K562 (cell line): ENCODE measurements around the gene CAMK2N1. TPM values are rescaled to one million over a fixed set of nuclear protein-coding genes. Genes with fewer than 3 reads are reported as not detected.

ENCODE experiments used
- ATAC-seq: fragments of 200-7000 bp; cut with Tn5 transposase; 3 replicates; pipeline ENCODE4 v1.9.1; 2020; ENCODE audit warnings: moderate library complexity
- BruUV-seq: library from RNA; stranded (reverse); fragments of 400-500 nt; replicated peaks from 2 replicates; lab custom pipeline; 2021; lab: Mats Ljungman, UMichigan
- CTCF ChIA-PET: fragments of 300-600 bp; formaldehyde crosslinking; extraction: SDS; loops from one replicate; lab custom pipeline; 2021; ENCODE audit warnings: low intra/inter-chr PET ratio; lab: Yijun Ruan, JAX
- POLR2A ChIA-PET: fragments of 300-600, 350-650 bp; sonication (Branson Sonifier 250); formaldehyde crosslinking; extraction: SDS; loops from one replicate; lab custom pipeline; 2021; ENCODE audit warnings: antibody characterized with exemption, inconsistent platforms; lab: Yijun Ruan, JAX
- DNase-seq, 4 experiments: peaks; one replicate each; pipeline versions ENCODE4 v3.0.0 to v3.0.0-alpha.2; 2011 to 2018; ENCODE audit warnings: low spot score in 3 of 4, mixed read lengths in 3 of 4; ENCODE audit errors: extremely low read depth in 1 of 4
- FAIRE-seq: peaks from 2 replicates; lab custom pipeline; 2011; peaks lifted over from hg19 to GRCh38; lab: Jason Lieb, UNC
- H2AFZ ChIP-seq: 2 replicates; pipeline ENCODE4 v1.6.0; 2011; ENCODE audit warnings: low read depth, low read length, control low read depth, inconsistent platforms
- H3K27ac ChIP-seq: fragments of 200-600 bp; 3 replicates; pipeline ENCODE4 v1.8.0; 2011; ENCODE audit warnings: low read depth, mild to moderate bottlenecking, control low read depth, inconsistent platforms, low read length, moderate library complexity, mixed read lengths; ENCODE audit errors: extremely low read depth
- H3K27me3 ChIP-seq, 2 experiments: fragments of 300-600 bp in 1 of 2; 2 replicates in 1 of 2; 3 replicates in 1 of 2; pipeline versions ENCODE4 v1.6.0 to v1.8.0; 2011; ENCODE audit warnings: inconsistent platforms in 2 of 2, low read length in 2 of 2, mild to moderate bottlenecking in 1 of 2, mixed read lengths in 1 of 2, moderate library complexity in 1 of 2; ENCODE audit not compliant: control insufficient read depth in 2 of 2, insufficient read depth in 2 of 2
- H3K36me3 ChIP-seq: fragments of 300-600 bp; 3 replicates; pipeline ENCODE4 v1.8.0; 2011; ENCODE audit warnings: mild to moderate bottlenecking, low read length, inconsistent platforms; ENCODE audit not compliant: control insufficient read depth, insufficient read depth
- H3K4me1 ChIP-seq, 2 experiments: fragments of 200-600 bp in 1 of 2; replicated peaks in 1 of 2; 2 replicates in 1 of 2; 3 replicates in 1 of 2; pipeline versions ENCODE4 v1.5.1 to v1.8.0; 2011; ENCODE audit warnings: inconsistent platforms in 2 of 2, low read length in 2 of 2, mild to moderate bottlenecking in 1 of 2, mixed read lengths in 1 of 2, moderate library complexity in 1 of 2; ENCODE audit not compliant: control insufficient read depth in 2 of 2, insufficient read depth in 2 of 2
- H3K4me2 ChIP-seq: 2 replicates; pipeline ENCODE4 v1.6.1; 2011; ENCODE audit warnings: low read length, control low read depth, inconsistent platforms, mixed read lengths; ENCODE audit not compliant: insufficient read depth
- H3K4me3 ChIP-seq: fragments of 200-600 bp; sonication (generic), shearing (Covaris generic); 2 replicates; pipeline ENCODE4 v1.5.1; 2016; ENCODE audit warnings: control low read depth, inconsistent platforms
- H3K79me2 ChIP-seq: fragments of 200-600 bp; 3 replicates; pipeline ENCODE4 v1.8.0; 2011; ENCODE audit warnings: low read length, inconsistent platforms; ENCODE audit not compliant: control insufficient read depth, insufficient read depth
- H3K9ac ChIP-seq, 2 experiments: 2 replicates each; pipeline versions ENCODE4 v1.6.0 to v1.6.1; 2011; ENCODE audit warnings: low read depth in 2 of 2, low read length in 2 of 2, control low read depth in 1 of 2, inconsistent platforms in 1 of 2, mild to moderate bottlenecking in 1 of 2, mixed read lengths in 1 of 2; ENCODE audit not compliant: insufficient read depth in 1 of 2
- H3K9me1 ChIP-seq: one replicate; pipeline ENCODE4 v1.6.0; 2011; ENCODE audit warnings: inconsistent platforms, mild to moderate bottlenecking, low read length, moderate library complexity; ENCODE audit not compliant: control insufficient read depth, insufficient read depth
- H3K9me3 ChIP-seq: replicated peaks from 2 replicates; pipeline ENCODE4 v1.5.1; 2011; ENCODE audit warnings: low read depth, low read length, inconsistent platforms; ENCODE audit not compliant: control insufficient read depth, insufficient read depth
- H4K20me1 ChIP-seq: replicated peaks from 2 replicates; pipeline ENCODE4 v1.6.1; 2011; ENCODE audit warnings: low read length, inconsistent platforms, mixed read lengths; ENCODE audit not compliant: control insufficient read depth, insufficient read depth
- ADNP ChIP-seq: fragments of 200-800 bp; sonication (Bioruptor generic); IDR thresholded peaks from 2 replicates; pipeline ENCODE4 v1.6.1; 2016; ENCODE audit warnings: missing genetic modification characterization, missing compliant biosample characterization
- BCOR ChIP-seq: fragments of 450-650 bp; IDR thresholded peaks from 2 replicates; pipeline ENCODE4 v1.6.1; 2016
- CEBPG ChIP-seq, 3 experiments: fragments of 200-800 bp in 1 of 3; sonication (Bioruptor generic) in 1 of 3; sonication (generic) in 1 of 3; formaldehyde crosslinking in 1 of 3; IDR thresholded peaks in 2 of 3; conservative IDR thresholded peaks in 1 of 3; 2 replicates each; pipeline versions ENCODE4 v1.6.1 to v1.8.0; 2016 to 2022; ENCODE audit warnings: missing compliant biosample characterization in 2 of 3, missing genetic modification characterization in 2 of 3, mild to moderate bottlenecking in 1 of 3, missing genetic modification reagents in 1 of 3
- ESRRA ChIP-seq: fragments of 450-650 bp; IDR thresholded peaks from 2 replicates; pipeline ENCODE4 v1.6.1; 2014; ENCODE audit warnings: low read depth, mild to moderate bottlenecking, moderate library complexity, borderline replicate concordance
- KDM1A ChIP-seq, 2 experiments: fragments of 450-650 bp; IDR thresholded peaks; 2 replicates each; pipeline ENCODE4 v1.6.1; 2016; ENCODE audit warnings: mild to moderate bottlenecking in 2 of 2
- MCM3 ChIP-seq: fragments of 450-650 bp; IDR thresholded peaks from 2 replicates; pipeline ENCODE4 v1.6.1; 2016
- MITF ChIP-seq: IDR thresholded peaks from 2 replicates; pipeline ENCODE4 v1.6.1; 2014; ENCODE audit warnings: antibody characterized with exemption
- RBM25 ChIP-seq: fragments of 200-400 bp; formaldehyde crosslinking; IDR thresholded peaks from 2 replicates; pipeline ENCODE4 v1.6.1; 2018; ENCODE audit warnings: low read length, low read depth, moderate library complexity; ENCODE audit not compliant: severe bottlenecking
- TRIM28 ChIP-seq: fragments of 450-650 bp; IDR thresholded peaks from 2 replicates; pipeline ENCODE4 v1.6.1; 2017
- ZEB2 ChIP-seq: fragments of 450-650 bp; IDR thresholded peaks from 2 replicates; pipeline ENCODE4 v1.6.1; 2016
- ZNF707 ChIP-seq: fragments of 250-450 bp; sonication (Bioruptor Pico); conservative IDR thresholded peaks from 2 replicates; pipeline ENCODE4 v1.8.0; 2022; ENCODE audit warnings: inconsistent platforms, mild to moderate bottlenecking, moderate library complexity
- WGBS: fragments of 100-300 bp; shearing (Covaris generic); methylation state at CpG from one replicate; pipeline ENCODE4 v1.1.6; 2016; ENCODE audit warnings: low coverage, mixed read lengths; ENCODE audit not compliant: insufficient coverage; ENCODE audit errors: missing lambda C conversion rate; 5-methylcytosine and 5-hydroxymethylcytosine counted together
- in situ Hi-C: fragments of 300-500 bp; cut with MboI; formaldehyde crosslinking; loops from 4 replicates; pipeline ENCODE4 v1.15.0; 2018; ENCODE audit warnings: inconsistent platforms, mixed read lengths
- intact Hi-C: fragments of 100-400 bp; cut with micrococcal nuclease; formaldehyde crosslinking; loops from 2 replicates; pipeline ENCODE4 v1.14.2; 2022
- polyA plus RNA-seq, 8 experiments: library from polyadenylated mRNA; depleted of rRNA in 4 of 8; stranded (reverse) in 5 of 8; unstranded in 3 of 8; fragments of >200 nt; fragmentation: Nextera tagmentation in 2 of 8; fragmentation: Illumina TruSeq in 1 of 8; extraction: Ambion mirVana in 2 of 8; extraction: Trizol in 1 of 8; gene quantifications; 2 replicates each; pipeline versions ENCODE4 v1.2.1 to v1.2.3, GENCODE V29; 2011 to 2014; ENCODE audit warnings: inconsistent platforms in 1 of 8, missing spikeins in 1 of 8
- total RNA-seq, 7 experiments: library from RNA; depleted of rRNA in 6 of 7; stranded (reverse); fragments of >200 nt in 6 of 7; fragmentation: Illumina TruSeq in 2 of 7; extraction: Trizol in 2 of 7; gene quantifications; 2 replicates each; pipeline versions ENCODE4 v1.2.1 to v1.2.3, GENCODE V29; 2011 to 2021; ENCODE audit warnings: low replicate concordance in 1 of 7

Gene CAMK2N1
- total and polyA plus RNA-seq, 9 of the 15 experiments (the other 6 are each of a cell fraction or from before 2014, with no cell fraction given): 0.09 to 1.4 (median 0.34) TPM

GRCh38 chr1:20447794-20448193 lies 38.2 kb downstream of the CAMK2N1 start:
- CTCF ChIA-PET: no interaction called here
- no peak overlapping the region for H2AFZ ChIP-seq
- no peak overlapping the region for H3K27ac ChIP-seq
- WGBS: 3% methylated on average over 7 of the region's 7 CpGs
- no TSS peak for BruUV-seq
- no peak overlapping the region for H3K9ac ChIP-seq
- ATAC-seq (no peak), DNase-seq (no peak), FAIRE-seq (no peak)
- H4K20me1 ChIP-seq: peaks cover 4% of the 10 kb centered on the region; the same call in 1 of the 2 replicates
- no peak overlapping the region for H3K4me2 ChIP-seq
- H3K27me3 ChIP-seq: peaks cover 8 to 59% of the 10 kb centered on the region in 2 experiments; a peak in 4 of 5 replicates
- TF ChIP-seq TRIM28 (no peak), ADNP (tag) (0 out of 2 replicates have a peak, but pooled peaks have one; percentile 61), MCM3 (no peak), ZEB2 (no peak), KDM1A (IDR thresholded peaks at IDR 0.05) (0 out of 4 replicates have a peak, but pooled peaks of 1 of the 2 experiments have one; percentile 30), BCOR (peak; percentile 76; the same call in 1 of the 2 replicates), ESRRA (peak; percentile 77; the same call in 1 of the 2 replicates), CEBPG (CRISPR knock-in tag; IDR thresholded peaks at IDR 0.05) (no peak), CEBPG (tag; conservative IDR thresholded peaks at IDR 0.05 in 1 of 2, IDR thresholded peaks at IDR 0.05 in 1 of 2) (peak; percentile 21 to 28; a peak in 2 of 4 replicates), ZNF707 (no peak), RBM25 (peak; percentile 82), MITF (no peak)
- H3K4me3 ChIP-seq: no peak overlapping the region
- POLR2A ChIA-PET: interaction anchor here (1.0 kb wide), 1 partner anchor 9 kb away, joined by 4 read pairs; no protein-coding TSS in a partner anchor
- H3K4me1 ChIP-seq: no peaks in the 10 kb centered on the region
- in situ Hi-C loops: no loop called here
- H3K79me2 ChIP-seq: no peaks in the 10 kb centered on the region
- no peaks in the 10 kb centered on the region for H3K9me1 ChIP-seq
- H3K36me3 ChIP-seq: no peaks in the 10 kb centered on the region
- intact Hi-C loops: no loop called here
- no peaks in the 10 kb centered on the region for H3K9me3 ChIP-seq
